Spleen (tissue), 11 donors: ENCODE measurements around the gene SV2C. TPM values are rescaled to one million over a fixed set of nuclear protein-coding genes. Genes with fewer than 3 reads are reported as not detected.

Experiments used
- DNase-seq: peaks from one replicate; pipeline ENCODE4 v3.0.0-alpha.2; 2020
- H3K27ac ChIP-seq, 8 donors: fragments of 200-600 bp; sonication (generic) in 7 of 8; 1 replicate in 4 of 8; 2 replicates in 4 of 8; pipeline versions ENCODE4 v1.5.0 to v1.8.0; 2016 to 2021; ENCODE audit warnings: inconsistent platforms in 4 of 8, mild to moderate bottlenecking in 4 of 8, moderate library complexity in 1 of 8
- H3K27me3 ChIP-seq, 7 donors: fragments of 200-600 bp; sonication (generic) in 6 of 7; replicated peaks in 1 of 7; 1 replicate in 4 of 7; 2 replicates in 3 of 7; pipeline versions ENCODE4 v1.5.0 to v1.8.0; 2016 to 2021; ENCODE audit warnings: inconsistent platforms in 3 of 7, mild to moderate bottlenecking in 1 of 7
- H3K36me3 ChIP-seq, 6 donors: fragments of 200-600 bp; sonication (generic) in 5 of 6; 1 replicate in 4 of 6; 2 replicates in 2 of 6; pipeline versions ENCODE4 v1.5.0 to v1.8.0; 2016 to 2021; ENCODE audit warnings: inconsistent platforms in 2 of 6
- H3K4me1 ChIP-seq, 6 donors: fragments of 200-600 bp; sonication (generic) in 5 of 6; 1 replicate in 3 of 6; 2 replicates in 3 of 6; pipeline versions ENCODE4 v1.5.0 to v1.8.0; 2016 to 2021; ENCODE audit warnings: inconsistent platforms in 3 of 6
- H3K4me3 ChIP-seq, 8 donors: fragments of 200-600 bp; sonication (generic) in 7 of 8; 1 replicate in 4 of 8; 2 replicates in 4 of 8; pipeline versions ENCODE4 v1.5.0 to v1.8.0; 2016 to 2021; ENCODE audit warnings: inconsistent platforms in 4 of 8, mild to moderate bottlenecking in 4 of 8, moderate library complexity in 2 of 8
- H3K9me3 ChIP-seq, 8 donors: fragments of 200-600 bp; sonication (generic) in 7 of 8; 1 replicate in 4 of 8; 2 replicates in 4 of 8; pipeline versions ENCODE4 v1.5.0 to v1.8.0; 2016 to 2021; ENCODE audit warnings: inconsistent platforms in 4 of 8
- CTCF ChIP-seq, 11 experiments: fragments of 200-600 bp in 7 of 11; fragments of 450-650 bp in 4 of 11; sonication (generic) in 4 of 11; IDR thresholded peaks in 8 of 11; conservative IDR thresholded peaks in 3 of 11; 1 replicate in 7 of 11; 2 replicates in 4 of 11; pipeline versions ENCODE4 v1.4.0 to v1.8.0; 2016 to 2021; ENCODE audit warnings: antibody characterized with exemption in 11 of 11, inconsistent platforms in 4 of 11, mild to moderate bottlenecking in 1 of 11
- POLR2A ChIP-seq, 3 donors: fragments of 450-650 bp; IDR thresholded peaks; one replicate each; pipeline ENCODE4 v1.5.1; 2017; ENCODE audit warnings: antibody characterized with exemption in 3 of 3, mild to moderate bottlenecking in 1 of 3
- POLR2AphosphoS5 ChIP-seq, 3 donors: sonication (generic); formaldehyde crosslinking; IDR thresholded peaks; one replicate each; pipeline ENCODE4 v1.5.1; 2017; ENCODE audit warnings: antibody characterized with exemption in 3 of 3
- WGBS, 5 donors: extraction: QIAGEN DNeasy Blood & Tissue Kit in 3 of 5; methylation state at CpG; one replicate each; pipeline versions ENCODE4 v1.1.5 to v1.1.7; 2013 to 2018; 5-methylcytosine and 5-hydroxymethylcytosine counted together
- intact Hi-C: fragments of 100-400 bp; cut with DNase I; formaldehyde crosslinking; loops from one replicate; pipeline ENCODE4 v1.15.0; 2023; ENCODE audit warnings: low total_unique reads
- polyA plus RNA-seq, 3 donors: library from polyadenylated mRNA; stranded (reverse); fragments of 200-250 nt; gene quantifications; one replicate each; pipeline ENCODE4 v1.2.1, GENCODE V29; 2013
- total RNA-seq, 7 donors: library from RNA; depleted of rRNA in 3 of 7; stranded (reverse); fragments of >200 nt in 3 of 7; fragmentation: NEBNext Ultra II Directional in 4 of 7; extraction: Animal tissue kit (Norgen Biotek cat#: 25700) in 4 of 7; gene quantifications; one replicate each; pipeline versions ENCODE4 v1.1.0 to v1.2.1, GENCODE V29; 2016 to 2021
- donor health status: healthy with polysubstance abuse.
- donor health status: DM: no; HTN: no; CAD: no; lungs with moderate emphysema.
- donor health status: DM: no; HTN: no; CAD: no.
- donor health status: Bipolar disorder and iron deficiency.
- donor health status: healthy.
- donor health status: DM: no; HTN: no; CAD: no.
- donor health status: DM: yes; HTN: yes; CAD: no.

The SV2C gene
- total and polyA plus RNA-seq, 10 donors, result 0.02 to 0.43 (median 0.11) TPM

- Histone ChIP-seq H3K4me1 (no peaks in the 10 kb centered on the region), H3K4me3 (no peak overlapping the region), H3K27me3 (no peaks in the 10 kb centered on the region), H3K9me3 (peaks cover 0 to 9% (median 0%) of the 10 kb centered on the region in 8 donors), H3K27ac (no peak overlapping the region), H3K36me3 (no peaks in the 10 kb centered on the region)
- TF ChIP-seq POLR2A (IDR thresholded peaks at IDR 0.05), result no peak
- TF ChIP-seq CTCF (IDR thresholded peaks at IDR 0.05 in 8 of 11, conservative IDR thresholded peaks at IDR 0.05 in 3 of 11), result no peak
- TF ChIP-seq POLR2AphosphoS5 (IDR thresholded peaks at IDR 0.05), result no peak
- intact Hi-C loops, result no loop called here
- DNase-seq, result no peak
- 69 to 77% (median 73%) methylated on average over 4 of the region's 4 CpGs for WGBS, 5 donors
These were observed 79.2 kb downstream of the SV2C start for GRCh38 chr5:76162335-76162734.

- Histone ChIP-seq H3K4me3 (no peak overlapping the region), H3K36me3 (no peaks in the 10 kb centered on the region), H3K9me3 (peaks cover 0 to 8% (median 0%) of the 10 kb centered on the region in 8 donors), H3K27ac (no peak overlapping the region), H3K27me3 (no peaks in the 10 kb centered on the region), H3K4me1 (no peaks in the 10 kb centered on the region)
- no peak for TF ChIP-seq POLR2A (IDR thresholded peaks at IDR 0.05)
- no peak for TF ChIP-seq POLR2AphosphoS5 (IDR thresholded peaks at IDR 0.05)
- TF ChIP-seq CTCF (IDR thresholded peaks at IDR 0.05 in 8 of 11, conservative IDR thresholded peaks at IDR 0.05 in 3 of 11), result no peak
- intact Hi-C loops, result no loop called here
- WGBS, 5 donors, result 77 to 88% (median 84%) methylated on average over 4 of the region's 4 CpGs
- no peak for DNase-seq
These were observed 80.0 kb downstream of the SV2C start for GRCh38 chr5:76163111-76163628.

DNA sequence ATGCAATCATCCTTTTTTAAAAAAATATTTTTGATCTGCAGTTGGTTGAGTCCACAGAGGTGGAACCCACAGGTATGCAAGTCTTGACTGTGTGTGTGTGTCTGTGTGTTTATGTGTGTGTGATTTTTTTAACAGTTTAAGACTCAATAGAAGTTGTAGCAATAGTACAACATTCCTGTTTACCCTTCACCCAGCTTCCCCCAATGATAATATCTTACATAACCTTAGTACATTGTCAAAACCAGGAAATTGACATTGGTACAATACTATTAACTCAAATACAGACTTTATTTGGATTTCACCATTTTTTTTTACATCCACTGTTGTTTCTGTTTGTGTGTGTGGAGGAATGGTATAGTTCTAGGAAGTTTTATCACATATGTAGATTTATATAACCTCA lies 81.8 kb downstream of the SV2C start:
- Histone ChIP-seq H3K4me1 (no peaks in the 10 kb centered on the region), H3K9me3 (peaks cover 0 to 8% (median 0%) of the 10 kb centered on the region in 8 donors), H3K27me3 (no peaks in the 10 kb centered on the region), H3K36me3 (no peaks in the 10 kb centered on the region), H3K27ac (no peak overlapping the region), H3K4me3 (no peak overlapping the region)
- no peak for DNase-seq
- intact Hi-C loops, result no loop called here
- no peak for TF ChIP-seq CTCF (IDR thresholded peaks at IDR 0.05 in 8 of 11, conservative IDR thresholded peaks at IDR 0.05 in 3 of 11)
- TF ChIP-seq POLR2AphosphoS5 (IDR thresholded peaks at IDR 0.05), result no peak
- TF ChIP-seq POLR2A (IDR thresholded peaks at IDR 0.05), result no peak

- Histone ChIP-seq H3K4me3 (no peak overlapping the region), H3K9me3 (peaks cover 0 to 8% (median 0%) of the 10 kb centered on the region in 8 donors), H3K4me1 (no peaks in the 10 kb centered on the region), H3K27me3 (no peaks in the 10 kb centered on the region), H3K36me3 (no peaks in the 10 kb centered on the region), H3K27ac (no peak overlapping the region)
- TF ChIP-seq CTCF (IDR thresholded peaks at IDR 0.05 in 8 of 11, conservative IDR thresholded peaks at IDR 0.05 in 3 of 11), result no peak
- TF ChIP-seq POLR2AphosphoS5 (IDR thresholded peaks at IDR 0.05), result no peak
- DNase-seq, result no peak
- 49 to 64% (median 51%) methylated on average over 2 of the region's 2 CpGs for WGBS, 5 donors
- intact Hi-C loops, result no loop called here
These were observed 82.7 kb downstream of the SV2C start for GRCh38 chr5:76165711-76166374.
